HL-60/S4 treated with phorbol 12-myristate 13-acetate at 8.2 ng/mL for 4 days and 3 days (cell line): Measurements from ENCODE around the gene EZH2.

Experiments
- in situ Hi-C: fragments of 300-500 bp; cut with MboI; formaldehyde crosslinking; loops from 2 replicates; pipeline ENCODE4 v1.15.0; 2022; ENCODE audit warnings: low sequenced_read_pairs

Gene EZH2

DNA sequence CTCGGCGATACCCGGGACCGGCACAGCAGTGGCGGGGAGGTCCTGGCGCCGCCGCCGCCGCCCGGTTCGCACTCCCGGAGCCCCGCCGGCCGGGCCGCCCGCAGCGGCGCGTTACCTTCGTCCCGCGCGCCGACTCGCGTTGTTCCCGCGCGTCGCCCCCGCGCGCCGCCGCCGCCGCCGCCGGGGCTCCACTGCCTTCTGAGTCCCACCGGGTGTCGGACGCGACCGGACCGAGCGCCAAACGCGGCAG lies at the start of gene EZH2:
Gene EZH2 (minus strand): TSS at position 243 of the 250 bp plus-strand sequence. CDS start 36,993 bp downstream, outside the sequence.
- in situ Hi-C loops, result no loop called here

DNA sequence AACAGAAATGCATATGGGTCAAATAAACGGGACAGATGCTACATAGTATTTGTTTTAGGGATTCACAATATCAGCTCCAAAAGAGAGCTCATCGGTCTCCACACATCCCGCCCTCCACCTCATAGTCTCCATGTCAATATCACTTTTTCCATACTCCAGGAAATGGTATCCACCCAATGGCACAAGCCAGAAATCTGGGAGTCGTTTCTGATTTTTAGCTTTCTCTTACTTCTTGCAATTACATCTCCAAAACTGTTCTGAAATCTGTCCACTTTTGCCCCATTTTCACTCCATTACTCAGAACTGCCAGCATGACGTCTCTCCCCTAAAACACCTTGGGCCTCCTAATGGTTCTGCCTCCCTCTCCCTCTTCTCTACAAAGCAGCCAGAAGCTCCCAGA lies 47.4 kb upstream of the EZH2 start:
- in situ Hi-C loops, result no loop called here

DNA sequence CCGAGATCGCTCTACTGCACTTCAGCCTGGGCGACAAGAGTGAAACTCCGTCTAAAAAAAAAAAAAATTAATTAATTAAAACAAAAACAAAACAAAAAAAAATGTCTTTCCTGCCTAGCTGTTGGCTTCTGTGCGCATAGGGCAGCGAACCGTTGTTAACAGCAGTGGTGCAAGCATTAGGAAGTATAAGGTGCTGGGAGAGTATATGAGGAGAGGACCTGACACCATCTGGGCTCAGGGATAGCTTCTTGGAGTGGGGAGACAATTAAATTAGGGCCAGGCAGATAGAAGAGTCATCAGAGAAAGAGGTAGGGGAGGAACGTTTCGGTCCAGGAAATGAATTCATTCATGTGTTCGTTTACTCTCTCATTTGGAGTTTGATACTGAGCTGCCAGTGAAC lies 46.2 kb upstream of the EZH2 start:
- in situ Hi-C loops, result no loop called here

DNA sequence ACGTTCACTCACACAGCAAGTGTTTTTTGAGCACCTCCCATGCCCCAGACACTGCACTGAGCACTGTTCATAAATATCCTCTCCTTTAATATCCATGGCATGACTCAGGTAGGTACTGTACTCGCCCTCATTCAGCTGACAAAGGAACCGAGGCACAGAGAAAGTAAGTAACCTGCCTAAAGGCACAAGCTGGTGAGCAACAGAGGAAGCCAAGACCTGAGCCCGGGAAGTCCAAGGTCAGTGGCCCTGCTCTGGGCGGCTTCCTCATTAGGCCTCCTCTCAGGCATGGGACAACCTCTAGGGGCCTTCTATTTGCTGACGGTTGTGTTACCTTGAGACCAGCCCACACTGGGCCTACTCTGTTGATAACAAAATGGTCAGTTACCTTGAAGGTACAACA lies 45.1 kb upstream of the EZH2 start:
- in situ Hi-C loops, result no loop called here

DNA sequence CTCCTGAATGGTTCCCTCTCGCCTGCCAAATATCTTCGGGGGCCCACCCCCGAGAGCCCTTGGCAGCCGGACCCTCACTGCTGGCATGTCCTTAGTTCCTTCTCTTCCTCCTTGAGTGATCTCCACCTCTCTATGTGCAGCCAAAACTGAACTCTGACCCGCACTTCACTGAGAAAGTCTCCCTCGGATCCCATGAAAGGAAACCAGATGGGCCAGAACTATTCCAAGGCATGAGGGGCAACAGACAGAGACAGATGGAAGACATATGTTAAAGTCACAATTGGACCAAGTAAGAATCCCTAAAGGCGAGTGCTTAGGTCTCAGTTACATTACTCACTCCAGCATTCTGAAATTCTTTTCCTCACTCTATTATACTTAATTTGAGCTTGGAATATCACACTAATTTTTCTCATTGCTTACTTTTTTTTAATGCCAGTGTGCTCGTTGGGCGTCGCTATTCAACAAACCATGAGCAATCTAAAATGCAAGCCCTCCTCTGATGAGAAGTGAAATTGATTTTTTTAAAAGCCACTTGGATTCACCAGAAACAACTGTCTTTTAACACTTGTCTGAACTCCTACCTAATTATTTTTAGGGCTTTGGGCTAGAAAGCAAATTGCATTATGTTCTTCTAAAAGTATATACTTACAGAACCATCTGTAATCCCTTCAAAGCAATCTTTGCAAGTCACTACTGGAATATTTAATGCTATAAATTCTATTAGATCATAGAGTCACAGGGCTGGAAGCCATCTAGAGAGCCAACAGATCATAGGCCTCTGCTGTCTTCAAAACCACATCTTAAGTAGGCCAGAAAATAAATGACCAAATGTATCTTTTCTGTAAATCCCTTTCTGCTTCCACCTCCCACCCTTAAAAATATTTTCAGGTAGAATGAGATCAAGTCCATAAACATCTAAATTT lies 43.3 kb upstream of the EZH2 start:
- in situ Hi-C loops, result no loop called here

DNA sequence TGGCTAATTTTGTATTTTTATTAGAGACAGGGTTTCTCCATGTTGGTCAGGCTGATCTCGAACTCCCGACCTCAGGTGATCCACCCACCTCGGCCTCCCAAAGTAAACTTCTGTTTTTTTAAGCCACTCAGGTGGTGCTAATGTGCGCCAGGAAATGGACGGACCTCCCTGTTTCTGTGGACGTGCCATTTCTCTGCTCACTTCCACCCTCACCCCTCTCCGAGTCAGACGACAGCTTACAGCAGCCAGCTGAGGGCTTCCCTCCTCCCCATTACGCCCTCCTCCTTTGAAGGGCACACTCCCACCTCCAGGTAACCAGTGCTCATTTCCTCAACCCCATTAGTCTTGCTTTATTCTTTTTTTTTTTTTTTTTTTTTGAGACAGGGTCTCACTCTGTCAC lies 41.7 kb upstream of the EZH2 start:
- in situ Hi-C loops, result no loop called here

DNA sequence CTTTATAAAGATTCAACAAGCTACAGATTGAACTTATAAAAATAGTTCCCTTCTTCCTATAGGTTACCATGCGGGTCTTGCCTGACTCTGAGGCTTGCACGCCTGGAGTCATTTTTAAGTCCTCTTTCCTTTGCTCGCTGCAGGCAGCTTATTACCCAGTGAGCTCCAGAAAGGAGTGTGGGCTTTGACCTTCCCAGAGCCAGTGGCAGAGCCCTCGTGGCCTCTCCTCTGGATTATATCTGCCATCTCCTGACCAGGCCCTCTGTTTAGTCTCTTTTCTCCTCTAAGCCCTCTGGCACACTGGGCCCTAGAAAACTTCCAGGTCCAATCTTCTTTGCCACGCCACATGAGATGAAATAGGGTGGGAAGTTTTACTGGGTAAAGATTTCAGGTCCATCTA lies 39.9 kb upstream of the EZH2 start:
- in situ Hi-C loops, result no loop called here

DNA sequence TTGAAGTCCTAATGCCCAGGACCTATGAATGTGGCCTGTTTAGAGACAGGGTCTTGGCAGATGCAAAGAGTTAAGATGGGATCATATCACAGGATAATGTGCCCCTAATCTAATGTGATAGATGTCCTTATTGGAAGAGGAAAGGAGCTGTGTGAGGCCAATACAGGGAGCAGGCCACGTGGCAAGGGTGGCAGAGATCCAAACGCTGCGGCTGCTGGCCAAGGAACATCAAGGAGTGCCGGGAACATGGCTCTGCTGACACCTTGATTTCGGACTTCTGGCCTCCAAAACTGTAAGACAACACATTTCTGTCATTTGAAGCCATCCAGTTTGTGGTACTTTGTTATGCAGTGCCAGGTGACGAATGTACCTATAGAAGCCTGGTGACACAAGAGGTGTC lies 37.7 kb upstream of the EZH2 start:
- in situ Hi-C loops, result no loop called here

DNA sequence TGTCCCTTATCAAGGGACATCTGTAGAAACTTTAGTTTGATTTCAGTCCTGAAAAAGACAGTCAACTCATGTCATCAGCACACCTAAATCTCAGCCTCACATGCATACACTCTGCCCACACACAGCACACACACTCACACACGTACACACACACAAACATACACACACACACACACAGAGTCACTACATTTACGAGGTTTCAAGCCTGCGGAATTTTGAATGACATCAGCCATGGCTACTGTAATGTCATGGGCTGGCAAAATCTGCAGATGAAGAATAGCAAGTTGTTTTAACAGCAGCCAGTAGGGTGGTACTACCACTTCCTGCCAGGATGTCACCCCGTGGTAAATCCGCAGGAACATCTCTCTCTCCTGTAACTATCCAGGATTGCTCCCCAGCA lies 37.1 kb upstream of the EZH2 start:
- in situ Hi-C loops, result no loop called here

DNA sequence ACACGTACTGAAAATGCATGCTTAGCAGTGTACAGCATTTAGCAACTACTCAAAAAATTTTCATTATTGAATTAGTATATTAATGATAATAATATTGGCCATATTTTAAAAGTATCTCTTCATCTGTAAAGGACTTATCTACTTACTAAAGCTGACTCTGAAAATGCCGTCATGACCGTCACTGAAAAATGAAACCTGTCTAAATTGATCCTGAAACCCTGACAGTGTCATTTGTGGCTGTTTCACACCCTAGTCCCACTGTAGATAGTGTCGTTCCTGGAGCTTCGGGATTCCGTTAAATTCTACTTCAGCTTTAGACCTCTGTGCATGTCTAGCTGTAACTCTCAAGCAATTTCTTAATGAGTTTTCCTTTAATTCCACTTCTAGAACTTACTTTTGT lies 35.8 kb upstream of the EZH2 start:
- in situ Hi-C loops, result no loop called here

DNA sequence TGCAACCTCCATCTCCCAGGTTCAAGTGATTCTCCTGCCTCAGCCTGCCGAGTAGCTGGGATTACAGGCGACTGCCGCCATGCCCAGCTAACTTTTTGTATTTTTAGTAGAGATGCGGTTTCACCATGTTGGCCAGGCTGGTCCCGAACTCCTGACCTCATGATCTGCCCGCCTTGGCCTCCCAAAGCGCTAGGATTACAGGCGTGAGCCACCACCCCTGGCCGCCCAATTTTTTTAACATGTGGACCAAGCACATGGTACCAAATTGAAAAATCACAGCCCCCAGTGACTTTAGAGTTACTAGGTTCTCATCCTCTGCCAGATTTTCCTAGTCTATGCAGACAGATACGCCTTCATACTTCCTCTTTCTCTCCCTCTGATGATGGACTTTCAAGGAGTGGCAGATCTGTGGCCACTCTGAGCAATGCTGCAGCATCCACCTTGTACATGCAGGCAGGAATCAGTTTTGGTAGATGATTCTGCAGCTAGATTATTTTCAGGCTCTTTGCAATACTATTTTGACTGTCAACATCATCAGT lies 34.0 kb upstream of the EZH2 start:
- in situ Hi-C loops, result no loop called here

DNA sequence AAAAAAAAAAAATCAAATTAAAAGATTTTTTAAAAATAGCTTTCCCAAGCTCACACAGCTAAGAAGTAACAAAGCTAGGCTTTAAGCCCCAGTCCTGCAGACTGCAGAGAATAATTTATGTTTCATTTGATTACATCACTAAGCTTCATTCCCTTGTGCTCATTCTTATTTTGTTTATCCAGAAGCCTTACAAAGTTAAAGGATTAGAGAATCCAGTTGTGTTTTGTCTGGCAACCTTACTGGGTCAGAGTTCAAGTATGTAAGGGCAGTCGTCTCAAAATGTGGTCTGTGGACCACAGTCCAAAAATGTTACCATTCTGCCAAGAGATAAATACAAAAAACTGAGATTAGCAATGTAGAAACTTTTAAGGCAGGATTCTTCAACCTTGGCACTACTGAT lies 32.1 kb upstream of the EZH2 start:
- in situ Hi-C loops, result no loop called here

DNA sequence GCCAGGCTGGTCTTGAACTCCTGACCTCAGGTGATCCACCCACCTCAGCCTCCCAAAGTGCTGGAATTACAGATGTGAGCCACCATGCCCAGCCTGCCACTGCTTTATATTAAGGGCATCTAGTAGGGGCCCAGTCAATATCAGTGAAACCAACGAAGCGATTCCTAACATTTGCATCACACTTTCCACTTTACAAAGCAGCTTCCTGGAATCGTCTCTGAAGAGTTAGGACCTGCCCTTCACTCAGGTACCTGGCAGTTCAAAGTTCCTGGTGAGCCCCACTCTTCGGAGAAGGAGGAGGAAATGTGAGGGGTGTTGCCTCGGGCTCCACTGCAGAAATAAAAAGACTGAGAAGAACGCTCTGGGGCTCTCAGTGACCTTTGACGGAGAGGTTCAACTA lies 31.1 kb upstream of the EZH2 start:
- in situ Hi-C loops, result no loop called here

DNA sequence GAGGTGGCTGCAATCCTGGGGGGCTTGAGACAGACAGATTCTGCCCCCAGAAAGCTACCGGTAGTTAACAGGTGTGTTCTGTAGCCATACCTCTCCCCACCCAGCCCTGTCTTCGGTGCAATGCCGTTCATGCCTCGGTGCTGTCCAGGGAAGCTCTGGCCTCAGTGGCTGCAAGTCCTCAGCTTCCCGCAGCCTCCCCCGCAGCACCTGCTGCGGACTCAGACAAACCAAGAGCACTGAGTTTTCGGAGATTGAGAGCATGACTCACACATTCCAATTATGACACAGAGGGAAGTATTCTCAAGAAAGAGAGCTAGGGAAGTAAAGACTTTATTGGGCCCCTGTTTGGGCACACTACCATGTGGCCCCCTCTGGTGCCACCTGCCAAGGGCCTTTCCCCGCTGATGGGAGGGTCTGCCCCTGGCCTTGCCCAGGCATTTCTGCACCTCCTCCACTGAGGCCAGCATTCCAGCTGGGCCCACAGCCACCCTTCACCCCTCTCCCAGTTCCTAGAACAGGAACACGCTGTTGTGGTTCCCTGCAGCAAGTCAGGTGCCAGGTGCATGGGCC lies 30.2 kb upstream of the EZH2 start:
- in situ Hi-C loops, result no loop called here

DNA sequence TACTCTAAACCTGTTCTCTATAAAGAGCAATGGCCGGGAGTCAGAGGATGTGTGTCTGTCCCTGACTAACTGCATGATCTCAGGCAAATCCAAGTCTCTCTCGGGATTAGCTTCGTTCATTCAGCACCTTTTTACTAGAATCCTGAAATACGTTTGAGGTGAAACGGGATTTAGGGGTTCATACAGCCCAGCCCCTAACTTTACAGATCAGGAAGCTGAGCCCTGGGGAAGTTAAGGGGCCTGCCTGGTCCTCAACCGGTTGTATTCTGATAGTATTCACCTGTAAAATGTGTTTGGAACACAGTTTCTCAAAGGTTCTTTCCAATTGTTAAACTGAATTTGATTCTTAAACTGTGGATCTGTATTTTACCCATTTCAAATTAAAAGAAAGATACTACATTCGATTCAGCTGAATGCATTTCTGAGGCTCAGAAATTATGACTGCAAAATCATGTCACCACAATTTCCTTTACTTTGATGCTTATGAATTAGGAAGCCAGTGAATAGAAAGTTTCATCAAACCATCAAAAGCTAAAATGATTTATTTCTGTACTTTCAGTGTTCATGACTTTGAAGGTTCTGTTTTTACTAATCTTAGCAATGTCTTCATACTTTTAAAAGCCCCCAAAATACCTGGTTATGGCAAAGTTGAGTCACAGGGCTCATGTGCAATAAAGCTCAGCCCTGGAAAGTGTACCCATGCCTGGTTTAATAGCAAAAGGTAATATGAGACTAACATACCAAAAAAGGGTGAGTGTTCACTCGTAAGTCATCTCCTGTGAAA lies 28.9 kb upstream of the EZH2 start:
- in situ Hi-C loops, result no loop called here

DNA sequence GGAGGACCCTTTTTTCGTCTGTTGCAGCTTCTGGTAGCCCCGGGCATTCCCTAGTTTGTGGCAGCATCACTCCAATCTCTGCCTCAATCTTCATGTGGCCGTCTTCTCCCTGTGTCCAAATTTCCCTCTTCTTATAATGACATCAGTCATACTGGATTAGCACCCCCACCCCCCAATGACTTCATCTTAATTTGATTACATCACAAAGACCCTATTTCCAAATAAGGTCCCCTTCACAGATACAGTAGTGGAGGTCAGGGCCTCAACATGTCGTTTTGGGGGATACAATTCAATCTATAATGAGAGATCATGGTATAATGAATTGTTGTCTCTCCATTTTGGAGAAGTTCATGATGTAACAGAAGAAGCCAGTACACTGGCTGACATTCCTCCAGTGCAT lies 28.1 kb upstream of the EZH2 start:
- in situ Hi-C loops, result no loop called here

DNA sequence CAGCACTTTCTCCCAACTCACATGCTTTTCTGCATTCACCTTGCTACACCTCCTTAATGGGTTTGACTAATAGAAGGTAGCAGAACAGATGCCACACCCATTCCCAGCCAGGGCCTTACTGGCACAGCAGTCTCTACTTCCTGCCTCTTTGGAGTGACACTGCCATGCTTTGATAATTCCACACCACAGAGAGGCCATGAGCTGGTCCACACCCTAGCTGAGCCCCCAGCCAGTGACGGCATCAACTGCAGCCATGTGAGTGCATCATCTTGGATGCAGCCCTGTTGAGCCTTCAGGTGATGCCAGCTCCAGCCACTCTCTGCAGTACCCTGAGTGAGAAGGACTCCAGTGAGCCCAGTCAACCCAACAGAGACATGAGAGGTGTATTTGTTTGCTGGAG lies 27.5 kb upstream of the EZH2 start:
- in situ Hi-C loops, result no loop called here

DNA sequence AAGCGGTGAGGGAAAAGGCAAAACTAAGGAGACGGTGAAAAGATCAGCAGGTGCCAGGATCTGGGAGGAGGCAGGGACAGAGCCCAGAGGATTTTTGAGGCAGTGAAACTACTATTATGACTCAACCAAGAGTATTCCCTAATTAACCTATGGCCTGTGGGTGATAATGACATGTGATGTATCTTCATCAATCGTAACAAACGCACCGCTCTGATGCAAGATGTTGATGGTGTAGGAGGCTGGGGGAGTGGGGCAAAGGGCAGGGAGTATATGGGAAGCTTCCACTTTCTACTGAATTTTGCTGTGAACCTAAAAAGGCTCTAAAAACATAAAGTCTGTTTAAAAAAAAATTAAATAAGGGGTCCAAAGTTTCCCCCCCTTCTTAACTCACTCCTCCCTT lies 25.5 kb upstream of the EZH2 start:
- in situ Hi-C loops, result no loop called here

DNA sequence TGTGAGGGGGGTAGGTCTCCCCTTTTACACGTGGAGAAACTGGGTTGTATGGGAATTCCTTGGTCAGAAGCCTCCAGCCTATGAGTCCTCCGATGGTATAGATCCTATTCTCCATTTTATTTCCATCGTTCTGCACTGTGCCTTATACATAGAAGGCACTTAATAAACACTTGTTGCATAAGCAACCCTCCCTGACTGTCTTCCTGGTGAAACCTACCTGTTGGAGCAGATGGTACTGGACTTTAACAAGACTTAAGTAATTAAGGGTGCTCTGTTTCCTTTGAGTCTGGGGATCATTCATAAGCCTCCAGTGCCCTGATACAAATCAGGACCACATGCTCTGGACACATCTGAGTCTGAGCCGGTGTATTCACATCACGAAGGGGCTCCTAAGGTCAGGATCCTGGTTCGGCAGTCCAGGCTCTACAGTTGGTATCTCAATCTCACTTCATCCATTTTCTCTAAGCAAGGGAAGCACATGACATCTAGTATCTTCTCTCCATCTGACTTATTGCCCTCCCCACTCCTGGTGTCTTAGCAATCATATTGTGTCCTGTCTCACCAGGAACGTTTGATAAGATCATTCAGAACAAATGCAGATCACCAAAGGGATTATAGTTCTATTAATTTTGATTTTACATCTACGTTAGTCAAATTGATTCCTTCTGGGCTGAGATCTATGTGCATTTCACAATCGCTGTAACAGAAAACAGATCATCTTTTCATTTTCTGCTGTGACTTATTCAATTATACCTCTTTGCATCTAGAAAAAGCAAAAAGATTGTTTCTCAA lies 22.8 kb upstream of the EZH2 start:
- in situ Hi-C loops, result no loop called here

DNA sequence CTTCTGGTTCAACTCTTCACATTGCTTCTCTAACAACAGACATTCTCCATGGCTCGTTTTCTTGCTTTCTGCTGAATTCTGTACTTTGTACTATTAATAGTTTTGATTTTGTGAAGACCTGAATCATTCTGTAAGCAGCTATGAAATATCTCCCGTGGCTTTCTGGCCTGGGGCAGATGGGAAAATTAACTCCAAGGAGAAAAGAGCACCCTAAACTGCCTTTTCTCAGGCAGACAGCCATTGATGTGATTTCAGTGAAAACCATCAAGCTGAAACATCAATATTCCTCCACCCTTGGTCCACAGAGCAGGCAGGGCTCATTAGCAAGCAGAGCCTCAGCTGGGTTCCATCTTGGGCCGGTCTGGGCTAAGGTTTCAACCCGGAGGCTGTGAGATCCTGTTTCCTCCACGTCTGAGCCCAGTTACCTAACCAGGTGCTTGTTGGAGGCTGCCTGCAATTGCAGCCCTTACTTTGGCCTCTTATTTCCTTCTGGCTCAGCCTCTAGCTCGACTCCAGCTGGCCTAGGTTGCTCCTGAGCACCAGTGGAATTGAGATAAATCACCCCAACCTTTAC lies 21.1 kb upstream of the EZH2 start:
- in situ Hi-C loops, result no loop called here

DNA sequence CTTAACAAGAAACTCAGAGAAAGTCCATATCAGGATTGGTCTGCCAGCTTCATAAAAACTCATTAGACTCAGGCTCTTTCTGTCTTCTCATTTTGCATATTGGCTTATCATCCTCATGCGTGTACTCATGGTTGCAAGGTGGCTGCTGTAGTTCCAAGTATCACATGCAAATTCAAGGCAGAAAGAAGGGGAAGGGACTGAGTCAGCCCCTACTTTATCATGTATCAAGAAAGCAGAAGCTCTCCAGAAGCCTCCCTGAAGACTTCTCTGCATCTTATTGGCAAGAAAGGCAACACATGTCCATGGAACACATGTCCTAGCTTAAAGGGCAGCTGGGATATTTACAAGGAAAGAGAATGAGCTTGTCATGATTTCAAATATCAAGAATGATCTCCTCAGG lies 19.4 kb upstream of the EZH2 start:
- in situ Hi-C loops, result no loop called here
